Endothelial cell of umbilical vein (primary cell): Measurements from ENCODE around the gene C1orf94. TPM values are rescaled to one million over a fixed set of nuclear protein-coding genes. Genes with fewer than 3 reads are reported as not detected.

Source experiments
- BruUV-seq: library from RNA; stranded (reverse); fragments of 400-500 nt; replicated peaks from 2 replicates; lab custom pipeline; 2021; lab: Mats Ljungman, UMichigan
- CTCF ChIA-PET: fragments of 300-600, 350-600 bp; sonication (Branson Sonifier 250); formaldehyde crosslinking; loops from one replicate; lab custom pipeline; 2021; ENCODE audit warnings: antibody characterized with exemption, inconsistent platforms; lab: Charles Lee
- POLR2A ChIA-PET: fragments of 300-600, 350-600 bp; sonication (Branson Sonifier 250); formaldehyde crosslinking; loops from one replicate; lab custom pipeline; 2021; ENCODE audit warnings: antibody characterized with exemption, inconsistent platforms; lab: Charles Lee
- DNase-seq: peaks from one replicate; pipeline ENCODE4 v3.0.0-alpha.2; 2011; ENCODE audit warnings: low read depth, low spot score
- FAIRE-seq: peaks from 2 replicates; lab custom pipeline; 2011; peaks lifted over from hg19 to GRCh38; lab: Jason Lieb, UNC
- H2AFZ ChIP-seq: 2 replicates; pipeline ENCODE4 v1.6.0; 2012; ENCODE audit warnings: low read depth, low read length, control low read depth, inconsistent platforms
- H3K27ac ChIP-seq: 2 replicates; pipeline ENCODE4 v1.5.1; 2011; ENCODE audit warnings: low read depth, mild to moderate bottlenecking, control low read depth, low read length, moderate library complexity; ENCODE audit not compliant: insufficient read depth
- H3K27me3 ChIP-seq, 2 experiments: 2 replicates each; pipeline versions ENCODE4 v1.6.0 to v1.6.1; 2011; ENCODE audit warnings: low read length in 2 of 2, mixed read lengths in 1 of 2; ENCODE audit not compliant: control insufficient read depth in 2 of 2, insufficient read depth in 2 of 2
- H3K36me3 ChIP-seq, 2 experiments: 2 replicates in 1 of 2; 3 replicates in 1 of 2; pipeline ENCODE4 v1.5.1; 2011; ENCODE audit warnings: low read length in 2 of 2, mild to moderate bottlenecking in 1 of 2, moderate library complexity in 1 of 2; ENCODE audit not compliant: control insufficient read depth in 2 of 2, insufficient read depth in 2 of 2; ENCODE audit errors: extremely low read depth in 1 of 2
- H3K4me1 ChIP-seq: 3 replicates; pipeline ENCODE4 v1.5.1; 2011; ENCODE audit warnings: mild to moderate bottlenecking, low read length; ENCODE audit not compliant: control insufficient read depth, insufficient read depth; ENCODE audit errors: extremely low read depth
- H3K4me2 ChIP-seq: 2 replicates; pipeline ENCODE4 v1.6.1; 2011; ENCODE audit warnings: low read length, control low read depth, mixed read lengths; ENCODE audit not compliant: insufficient read depth
- H3K4me3 ChIP-seq, 3 experiments: fragments of 200-600 bp in 1 of 3; sonication (generic), shearing (Covaris generic) in 1 of 3; replicated peaks in 1 of 3; 2 replicates each; pipeline ENCODE4 v1.5.1; 2011 to 2016; ENCODE audit warnings: control low read depth in 3 of 3, low read length in 3 of 3, mild to moderate bottlenecking in 2 of 3, inconsistent platforms in 1 of 3, low read depth in 1 of 3, moderate library complexity in 1 of 3; ENCODE audit not compliant: insufficient read depth in 1 of 3
- H3K79me2 ChIP-seq: 2 replicates; pipeline ENCODE4 v1.6.0; 2012; ENCODE audit warnings: low read length, inconsistent platforms; ENCODE audit not compliant: control insufficient read depth, insufficient read depth
- H3K9ac ChIP-seq: replicated peaks from 2 replicates; pipeline ENCODE3; 2011; ENCODE audit warnings: low read length, control low read depth; ENCODE audit not compliant: insufficient read depth; ENCODE audit errors: extremely low read depth
- H3K9me1 ChIP-seq: replicated peaks from 3 replicates; pipeline ENCODE4 v1.6.0; 2011; ENCODE audit warnings: mild to moderate bottlenecking, low read length; ENCODE audit not compliant: control insufficient read depth, insufficient read depth; ENCODE audit errors: extremely low read depth
- H3K9me3 ChIP-seq: replicated peaks from 2 replicates; pipeline ENCODE4 v1.5.1; 2012; ENCODE audit warnings: low read length, inconsistent platforms; ENCODE audit not compliant: control insufficient read depth, insufficient read depth
- H4K20me1 ChIP-seq: replicated peaks from 2 replicates; pipeline ENCODE3; 2011; ENCODE audit warnings: mild to moderate bottlenecking, low read length; ENCODE audit not compliant: control insufficient read depth, insufficient read depth; ENCODE audit errors: extremely low read depth
- EZH2 ChIP-seq: IDR thresholded peaks from 2 replicates; pipeline ENCODE4 v1.6.1; 2012; ENCODE audit warnings: borderline replicate concordance, low read depth, mild to moderate bottlenecking, moderate library complexity, low read length, inconsistent platforms; ENCODE audit not compliant: severe bottlenecking
- FOS ChIP-seq: IDR thresholded peaks from 2 replicates; pipeline ENCODE4 v1.6.1; 2011; ENCODE audit warnings: mild to moderate bottlenecking, low read length, moderate library complexity, borderline replicate concordance; ENCODE audit not compliant: insufficient read depth
- GATA2 ChIP-seq: IDR thresholded peaks from 2 replicates; pipeline ENCODE4 v1.7.0; 2011; ENCODE audit warnings: low read depth, mild to moderate bottlenecking, moderate library complexity, mixed read lengths, low read length; ENCODE audit not compliant: insufficient read length, insufficient read depth
- JUN ChIP-seq: IDR thresholded peaks from 2 replicates; pipeline ENCODE4 v1.6.1; 2011; ENCODE audit warnings: borderline replicate concordance, low read depth; ENCODE audit not compliant: insufficient read length, insufficient read depth
- MYC ChIP-seq: IDR thresholded peaks from one replicate; pipeline ENCODE4 v1.6.1; 2011; ENCODE audit warnings: mild to moderate bottlenecking, low read depth, low read length
- POLR2A ChIP-seq: IDR thresholded peaks from 2 replicates; pipeline ENCODE4 v1.6.1; 2012; ENCODE audit warnings: low read depth, mild to moderate bottlenecking, control low read depth, low read length
- POLR2AphosphoS5 ChIP-seq: IDR thresholded peaks from 2 replicates; pipeline ENCODE4 v1.6.1; 2012; ENCODE audit warnings: low read depth, mild to moderate bottlenecking, control low read depth, low read length, moderate library complexity; ENCODE audit not compliant: insufficient read depth
- dilution Hi-C: fragments of 300-500 bp; cut with MboI; formaldehyde crosslinking; loops from one replicate; pipeline ENCODE4 v1.15.0; 2019; ENCODE audit warnings: low sequenced_read_pairs; ENCODE audit not compliant: extremely low pct_ligation_motif_present
- intact Hi-C: fragments of 100-400 bp; cut with micrococcal nuclease; formaldehyde crosslinking; loops from one replicate; pipeline ENCODE4 v1.10.0; 2022
- polyA plus RNA-seq, 4 experiments: library from polyadenylated mRNA; depleted of rRNA in 3 of 4; stranded (reverse) in 3 of 4; unstranded in 1 of 4; fragments of >200 nt; gene quantifications; 2 replicates each; pipeline versions ENCODE4 v1.2.1 to v1.2.3, GENCODE V29; 2011 to 2012; ENCODE audit warnings: missing spikeins in 1 of 4
- total RNA-seq: library from RNA; stranded (reverse); gene quantifications from 2 replicates; pipeline ENCODE4 v1.2.3, GENCODE V29; 2021
- TF ChIP-seq, protein P1 (sequence below): IDR thresholded peaks from 2 replicates; pipeline ENCODE4 v1.6.1; 2011; ENCODE audit not compliant: insufficient read depth, insufficient read length
- TF ChIP-seq, protein P2 (sequence below), 2 donors: IDR thresholded peaks; 1 replicate in 1 of 2; 2 replicates in 1 of 2; pipeline ENCODE4 v1.5.1; 2011; ENCODE audit warnings: low read length in 2 of 2, mild to moderate bottlenecking in 2 of 2, moderate library complexity in 2 of 2, control low read depth in 1 of 2, inconsistent platforms in 1 of 2, low read depth in 1 of 2; ENCODE audit not compliant: insufficient read depth in 1 of 2; ENCODE audit errors: extremely low read depth in 1 of 2

Gene C1orf94
- total and polyA plus RNA-seq, 2 donors (not counting 3 experiments of a cell fraction or from before 2014, with no cell fraction given), result not detected

DNA sequence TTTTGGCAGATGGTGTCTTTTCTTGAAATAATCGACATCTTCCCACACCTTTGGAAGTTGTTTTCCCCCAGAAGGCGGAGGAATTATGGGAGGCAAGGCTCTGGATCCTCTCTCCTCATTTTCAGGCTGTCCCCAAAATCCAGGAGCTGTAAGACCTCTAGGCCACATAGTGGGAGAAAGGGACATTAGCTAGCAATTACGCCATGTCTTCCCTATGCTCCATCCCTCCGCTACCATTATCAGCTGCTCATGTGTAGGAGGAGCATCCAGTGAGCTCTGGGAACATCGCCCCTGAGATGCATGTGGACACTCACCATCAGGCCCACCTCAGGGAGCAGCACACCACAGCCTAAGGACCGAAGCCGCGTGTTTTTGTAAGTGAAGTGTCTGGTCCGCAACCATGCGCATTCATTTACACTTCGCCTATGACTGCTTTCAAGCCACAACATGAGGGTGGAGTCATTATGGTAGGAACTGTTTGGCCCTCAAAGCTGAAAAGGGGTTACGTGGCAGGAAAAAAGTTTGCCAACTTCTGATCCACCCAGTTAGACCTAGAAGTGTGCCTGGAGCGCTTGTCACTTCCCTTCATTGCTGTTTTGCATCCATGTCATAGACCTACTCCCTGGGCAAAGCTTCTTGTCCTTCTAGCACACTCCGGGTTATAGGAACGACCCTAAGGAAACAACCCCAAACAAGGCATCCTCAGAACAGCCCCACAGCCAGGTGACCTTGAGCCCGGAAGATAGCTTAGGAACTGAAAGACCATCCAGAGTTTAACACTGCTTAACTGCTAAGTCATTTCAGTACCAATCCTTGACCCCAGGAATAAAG, 85.5 kb downstream of the C1orf94 start:
- no peak for DNase-seq
- H3K27me3 ChIP-seq, result no peaks in the 10 kb centered on the region
- no peaks in the 10 kb centered on the region for H3K79me2 ChIP-seq
- H3K9me3 ChIP-seq, result no peaks in the 10 kb centered on the region
- no peak for FAIRE-seq
- BruUV-seq, result no TSS peak
- no peaks in the 10 kb centered on the region for H3K36me3 ChIP-seq
- intact Hi-C loops, result no loop called here
- no peak overlapping the region for H2AFZ ChIP-seq
- no peaks in the 10 kb centered on the region for H3K9me1 ChIP-seq
- no peaks in the 10 kb centered on the region for H3K4me1 ChIP-seq
- H3K4me3 ChIP-seq, result no peak overlapping the region
- H3K9ac ChIP-seq, result no peak overlapping the region
- TF ChIP-seq MYC (no peak), JUN (no peak), FOS (no peak), GATA2 (no peak), POLR2AphosphoS5 (no peak), POLR2A (no peak), EZH2 (no peak)
- TF ChIP-seq, protein P1, sequence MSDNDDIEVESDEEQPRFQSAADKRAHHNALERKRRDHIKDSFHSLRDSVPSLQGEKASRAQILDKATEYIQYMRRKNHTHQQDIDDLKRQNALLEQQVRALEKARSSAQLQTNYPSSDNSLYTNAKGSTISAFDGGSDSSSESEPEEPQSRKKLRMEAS, result no peak
- TF ChIP-seq, protein P2, sequence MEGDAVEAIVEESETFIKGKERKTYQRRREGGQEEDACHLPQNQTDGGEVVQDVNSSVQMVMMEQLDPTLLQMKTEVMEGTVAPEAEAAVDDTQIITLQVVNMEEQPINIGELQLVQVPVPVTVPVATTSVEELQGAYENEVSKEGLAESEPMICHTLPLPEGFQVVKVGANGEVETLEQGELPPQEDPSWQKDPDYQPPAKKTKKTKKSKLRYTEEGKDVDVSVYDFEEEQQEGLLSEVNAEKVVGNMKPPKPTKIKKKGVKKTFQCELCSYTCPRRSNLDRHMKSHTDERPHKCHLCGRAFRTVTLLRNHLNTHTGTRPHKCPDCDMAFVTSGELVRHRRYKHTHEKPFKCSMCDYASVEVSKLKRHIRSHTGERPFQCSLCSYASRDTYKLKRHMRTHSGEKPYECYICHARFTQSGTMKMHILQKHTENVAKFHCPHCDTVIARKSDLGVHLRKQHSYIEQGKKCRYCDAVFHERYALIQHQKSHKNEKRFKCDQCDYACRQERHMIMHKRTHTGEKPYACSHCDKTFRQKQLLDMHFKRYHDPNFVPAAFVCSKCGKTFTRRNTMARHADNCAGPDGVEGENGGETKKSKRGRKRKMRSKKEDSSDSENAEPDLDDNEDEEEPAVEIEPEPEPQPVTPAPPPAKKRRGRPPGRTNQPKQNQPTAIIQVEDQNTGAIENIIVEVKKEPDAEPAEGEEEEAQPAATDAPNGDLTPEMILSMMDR (IDR thresholded peaks at IDR 0.05; ENCODE audit: extremely low read depth in 1 of 2, insufficient read depth in 1 of 2, low read depth in 1 of 2, low read length in 2 of 2), result no peak
- H3K4me2 ChIP-seq, result no peak overlapping the region
- dilution Hi-C loops, result no loop called here
- POLR2A ChIA-PET, result no interaction called here
- H3K27ac ChIP-seq, result no peak overlapping the region
- H4K20me1 ChIP-seq, result no peaks in the 10 kb centered on the region
- CTCF ChIA-PET, result no interaction called here
